GM12878 (cell line): ENCODE data around the gene MRTFA. TPM values are rescaled to one million over a fixed set of nuclear protein-coding genes. Genes with fewer than 3 reads are reported as not detected.
A peak's percentile ranks its signal among the peaks of the same experiment; 100 is the strongest.

Source experiments
- CREM ChIP-seq: IDR thresholded peaks from 2 replicates; pipeline ENCODE4 v1.6.1; 2014; ENCODE audit warnings: antibody characterized with exemption, low read depth
- DPF2 ChIP-seq: fragments of 450-650 bp; IDR thresholded peaks from 2 replicates; pipeline ENCODE4 v1.6.1; 2017; ENCODE audit warnings: mild to moderate bottlenecking
- HDAC2 ChIP-seq: fragments of 200-600 bp; sonication (generic); IDR thresholded peaks from 2 replicates; pipeline ENCODE4 v1.6.1; 2017
- MYC ChIP-seq: IDR thresholded peaks from 2 replicates; pipeline ENCODE4 v1.6.1; 2011; ENCODE audit warnings: mild to moderate bottlenecking, low read length, moderate library complexity, inconsistent platforms; ENCODE audit not compliant: insufficient read depth, insufficient replicate concordance, insufficient read length, severe bottlenecking
- PKNOX1 ChIP-seq: fragments of 450-650 bp; IDR thresholded peaks from 2 replicates; pipeline ENCODE4 v1.6.1; 2016; ENCODE audit warnings: mild to moderate bottlenecking
- RELA ChIP-seq: fragments of 450-650 bp; IDR thresholded peaks from 2 replicates; pipeline ENCODE4 v1.8.0; 2014; ENCODE audit warnings: borderline replicate concordance; ENCODE audit not compliant: partially characterized antibody
- RELB ChIP-seq: fragments of 450-650 bp; IDR thresholded peaks from 2 replicates; pipeline ENCODE4 v1.6.1; 2017; ENCODE audit warnings: low read depth, mild to moderate bottlenecking, moderate library complexity
- polyA plus RNA-seq, 11 experiments: library from polyadenylated mRNA; depleted of rRNA in 4 of 11; unstranded in 6 of 11; stranded (reverse) in 5 of 11; fragments of >200 nt; fragmentation: Nextera tagmentation in 4 of 11; fragmentation: Illumina TruSeq in 1 of 11; extraction: Ambion mirVana in 4 of 11; extraction: Trizol in 1 of 11; gene quantifications; 1 replicate in 1 of 11; 2 replicates in 10 of 11; pipeline versions ENCODE4 v1.2.1 to v1.2.3, GENCODE V29; 2011 to 2016; ENCODE audit warnings: inconsistent platforms in 2 of 11, missing spikeins in 2 of 11, low read depth in 1 of 11
- total RNA-seq, 4 experiments: library from RNA; depleted of rRNA in 3 of 4; stranded (reverse); fragments of >200 nt in 3 of 4; fragmentation: Illumina TruSeq in 1 of 4; extraction: Trizol in 1 of 4; gene quantifications; 2 replicates each; pipeline versions ENCODE4 v1.2.1 to v1.2.3, GENCODE V29; 2013 to 2021

The MRTFA gene
- total and polyA plus RNA-seq, 10 of the 15 experiments (the other 5 are each of a cell fraction or from before 2014, with no cell fraction given): 2.0 to 63.9 (median 17.9) TPM

- peak; percentile 41; the same call in 1 of the 2 replicates for TF ChIP-seq CREM
- TF ChIP-seq MYC: no peak
- TF ChIP-seq HDAC2: no peak
- TF ChIP-seq RELA: no peak
- no peak for TF ChIP-seq RELB
- TF ChIP-seq DPF2: 0 out of 2 replicates have a peak, but pooled peaks have one; percentile 7
- TF ChIP-seq PKNOX1: no peak
Measured at GRCh38 chr22:40534379-40535188, 101.9 kb downstream of the MRTFA start (continued).
